Measurements from ENCODE around the gene LCN10.
"Not testable (repeated sequence)": the region's sequence is repeated elsewhere in the genome, so short reads cannot be mapped to it uniquely, and the experiment has no call there.

LCN10 gene

GRCh38 chr9:136718345-136719194 is 24.2 kb downstream of the LCN10 start:
- FAIRE-seq, result no peak

GRCh38 chr9:136717399-136717798 is 25.3 kb downstream of the LCN10 start:
- no peak for FAIRE-seq

- no peak for FAIRE-seq
Observed at GRCh38 chr9:136714893-136715274, 27.9 kb downstream of the LCN10 start.

GRCh38 chr9:136714096-136714892 is 28.4 kb downstream of the LCN10 start:
- no peak for FAIRE-seq

- no peak for FAIRE-seq
Observed at GRCh38 chr9:136713550-136713949, 29.2 kb downstream of the LCN10 start.

- no peak for FAIRE-seq
Observed at GRCh38 chr9:136712690-136713544, 29.8 kb downstream of the LCN10 start.

GRCh38 chr9:136711751-136712689 is 30.7 kb downstream of the LCN10 start, which contains the start of gene DIPK1B:
Gene DIPK1B (plus strand): TSS chr9:136712572. CDS start chr9:136712666, 94 bp downstream.
- FAIRE-seq, result no peak

GRCh38 chr9:136711219-136711648 is 31.5 kb downstream of the LCN10 start:
- not testable (repeated sequence) for FAIRE-seq

- no peak for FAIRE-seq
Observed at GRCh38 chr9:136710543-136710942, 32.2 kb downstream of the LCN10 start.

- no peak for FAIRE-seq
Observed at GRCh38 chr9:136709454-136710109, 33.2 kb downstream of the LCN10 start.

GRCh38 chr9:136707849-136708517 is 34.8 kb downstream of the LCN10 start:
- no peak for FAIRE-seq

GRCh38 chr9:136707011-136707410 is 35.7 kb downstream of the LCN10 start:
- FAIRE-seq, result no peak

GRCh38 chr9:136705564-136705963 is 37.2 kb downstream of the LCN10 start:
- no peak for FAIRE-seq

- not testable (repeated sequence) for FAIRE-seq
Observed at GRCh38 chr9:136704741-136705140, 38.0 kb downstream of the LCN10 start.

- no peak for FAIRE-seq
Observed at GRCh38 chr9:136703276-136703860, 39.4 kb downstream of the LCN10 start.

- FAIRE-seq, result no peak
Observed at GRCh38 chr9:136701668-136702053, 41.1 kb downstream of the LCN10 start.

- no peak for FAIRE-seq
Observed at GRCh38 chr9:136700959-136701667, 41.6 kb downstream of the LCN10 start.

- FAIRE-seq, result no peak
Observed at GRCh38 chr9:136700304-136700703, 42.4 kb downstream of the LCN10 start.

GRCh38 chr9:136698635-136699246 is 44.0 kb downstream of the LCN10 start:
- no peak for FAIRE-seq

Data from TTC549 (cell line).